ENCODE data around the gene MS4A1. TPM values are rescaled to one million over a fixed set of nuclear protein-coding genes. Genes with fewer than 3 reads are reported as not detected.

The MS4A1 gene
- total RNA-seq, 1 experiment from 2014 or later = 0.17 TPM

DNA sequence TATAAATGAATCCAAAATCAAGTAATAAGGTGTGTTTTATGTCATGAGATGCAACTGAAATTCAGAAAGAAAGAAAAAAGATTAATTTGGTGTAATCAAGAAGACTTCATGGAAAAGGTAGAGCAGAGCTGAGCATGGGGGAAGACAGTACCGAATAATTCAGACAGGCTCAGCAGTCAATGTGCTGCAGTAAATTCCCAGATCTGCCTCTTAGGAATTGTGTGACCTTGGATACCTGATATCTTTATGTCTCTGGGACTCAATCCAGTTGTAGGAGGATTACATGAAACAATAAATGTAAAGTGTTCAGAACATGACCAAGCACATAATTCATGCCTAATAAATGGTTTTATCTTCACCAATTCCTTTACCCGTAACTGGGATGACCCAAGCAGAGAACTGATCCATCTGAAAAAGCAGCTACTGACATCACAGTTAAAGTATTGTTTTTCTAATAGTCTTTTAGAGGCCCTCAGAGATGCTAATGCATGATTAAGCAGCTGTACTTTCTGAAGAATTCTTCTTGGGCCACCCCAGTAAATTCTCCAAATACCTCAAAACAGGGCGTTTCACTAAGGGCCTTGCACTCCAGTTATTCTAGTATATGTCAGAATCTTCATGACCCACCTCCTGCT lies 44.7 kb downstream of the MS4A1 start:
- Mint-ChIP-seq H3K36me3 (no peaks in the 10 kb centered on the region), H3K4me1 (peaks cover 60% of the 10 kb centered on the region), H3K4me3 (no peak overlapping the region), H3K27ac (peak overlapping the region; percentile 93), H3K9me3 (peaks cover 5% of the 10 kb centered on the region; the same call in 1 of the 2 replicates), H3K27me3 (ENCODE audit: low read depth) (no peaks in the 10 kb centered on the region)
- ATAC-seq (peak; percentile 86), DNase-seq (ENCODE audit: low spot score) (no peak)
- TF ChIP-seq SP1 (CRISPR knock-in tag; conservative IDR thresholded peaks at IDR 0.05) = no peak
- no peak for TF ChIP-seq HMGA2 (CRISPR knock-in tag; IDR thresholded peaks at IDR 0.05)
- TF ChIP-seq FOXJ3 (CRISPR knock-in tag; IDR thresholded peaks at IDR 0.05; ENCODE audit: borderline replicate concordance) = no peak
- TF ChIP-seq ZNF121 (CRISPR knock-in tag; IDR thresholded peaks at IDR 0.05) = no peak
- TF ChIP-seq, protein P1, sequence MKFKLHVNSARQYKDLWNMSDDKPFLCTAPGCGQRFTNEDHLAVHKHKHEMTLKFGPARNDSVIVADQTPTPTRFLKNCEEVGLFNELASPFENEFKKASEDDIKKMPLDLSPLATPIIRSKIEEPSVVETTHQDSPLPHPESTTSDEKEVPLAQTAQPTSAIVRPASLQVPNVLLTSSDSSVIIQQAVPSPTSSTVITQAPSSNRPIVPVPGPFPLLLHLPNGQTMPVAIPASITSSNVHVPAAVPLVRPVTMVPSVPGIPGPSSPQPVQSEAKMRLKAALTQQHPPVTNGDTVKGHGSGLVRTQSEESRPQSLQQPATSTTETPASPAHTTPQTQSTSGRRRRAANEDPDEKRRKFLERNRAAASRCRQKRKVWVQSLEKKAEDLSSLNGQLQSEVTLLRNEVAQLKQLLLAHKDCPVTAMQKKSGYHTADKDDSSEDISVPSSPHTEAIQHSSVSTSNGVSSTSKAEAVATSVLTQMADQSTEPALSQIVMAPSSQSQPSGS (CRISPR knock-in tag; IDR thresholded peaks at IDR 0.05; ENCODE audit: borderline replicate concordance, low read depth) = no peak
- no peak for TF ChIP-seq NR2C2 (CRISPR knock-in tag; IDR thresholded peaks at IDR 0.05)
- no peak for TF ChIP-seq CREB1 (CRISPR knock-in tag; IDR thresholded peaks at IDR 0.05)
- no peak for TF ChIP-seq GTF2I (CRISPR knock-in tag; conservative IDR thresholded peaks at IDR 0.05)
- CTCF ChIA-PET = interaction anchor here (0.9 to 1.3 kb wide), 3 partner anchors 113 to 155 kb away, joined by 3 to 4 read pairs (median 3); no protein-coding TSS in a partner anchor
- POLR2A ChIA-PET = no interaction called here

DNA sequence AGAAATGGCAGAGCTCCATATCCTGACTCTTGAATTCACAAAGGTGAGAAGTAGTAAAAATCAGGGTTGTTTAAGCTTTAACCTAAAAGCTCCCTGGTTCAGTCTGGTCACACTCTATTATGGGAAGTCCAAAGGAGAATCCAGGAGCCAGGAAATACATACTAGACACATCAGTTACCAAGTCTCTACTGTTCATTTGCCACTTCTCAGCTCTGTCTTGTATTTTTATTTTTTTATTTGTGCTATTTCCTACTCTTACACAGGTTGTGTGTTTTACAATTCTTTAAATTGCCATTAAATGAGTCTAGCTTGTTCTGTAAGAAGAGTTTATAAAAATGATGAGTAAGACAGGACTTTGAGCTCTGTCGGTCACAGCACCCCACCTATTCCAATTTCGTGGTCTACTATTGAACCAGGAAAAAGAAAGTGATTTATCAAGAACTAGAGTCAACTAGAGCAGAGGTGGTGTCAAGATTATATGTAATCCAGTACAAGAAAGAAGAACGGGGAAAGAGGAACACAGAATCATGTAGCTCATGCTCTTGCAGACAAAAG lies 46.7 kb downstream of the MS4A1 start:
- DNase-seq (ENCODE audit: low spot score) = no peak
- peak overlapping the region; percentile 88; the same call in 1 of the 2 replicates for H3K27ac Mint-ChIP-seq
- no peak for ATAC-seq
- H3K9me3 Mint-ChIP-seq = peaks cover 5% of the 10 kb centered on the region; the same call in 1 of the 2 replicates
- no peaks in the 10 kb centered on the region for H3K36me3 Mint-ChIP-seq
- ChIA-PET POLR2A (no interaction called here), CTCF (interaction anchor here (0.5 to 1.4 kb wide), 3 partner anchors 19 to 1331 kb away, joined by 3 to 6 read pairs (median 3); partner anchors contain the start of gene DTX4)
- peaks cover 55% of the 10 kb centered on the region for H3K4me1 Mint-ChIP-seq
- H3K27me3 Mint-ChIP-seq (ENCODE audit: low read depth) = no peaks in the 10 kb centered on the region
- TF ChIP-seq NFYB (CRISPR knock-in tag; conservative IDR thresholded peaks at IDR 0.05; ENCODE audit: low read depth) (no peak), SMAD3 (CRISPR knock-in tag; IDR thresholded peaks at IDR 0.05; ENCODE audit: borderline replicate concordance) (no peak), TEAD1 (CRISPR knock-in tag; IDR thresholded peaks at IDR 0.05) (no peak), EMX1 (CRISPR knock-in tag; IDR thresholded peaks at IDR 0.05) (no peak), ZNF138 (CRISPR knock-in tag; conservative IDR thresholded peaks at IDR 0.05) (no peak), TP53 (CRISPR knock-in tag; IDR thresholded peaks at IDR 0.05) (no peak), FOXK1 (CRISPR knock-in tag; IDR thresholded peaks at IDR 0.05) (no peak), MXD4 (CRISPR knock-in tag; IDR thresholded peaks at IDR 0.05; ENCODE audit: borderline replicate concordance) (no peak), FOXP1 (CRISPR knock-in tag; IDR thresholded peaks at IDR 0.05; ENCODE audit: borderline replicate concordance) (no peak), NR1H2 (CRISPR knock-in tag; IDR thresholded peaks at IDR 0.05) (no peak), NR2C2 (CRISPR knock-in tag; IDR thresholded peaks at IDR 0.05) (no peak), HMGA2 (CRISPR knock-in tag; IDR thresholded peaks at IDR 0.05) (no peak), ZNF317 (CRISPR knock-in tag; IDR thresholded peaks at IDR 0.05; ENCODE audit: borderline replicate concordance, low read depth) (no peak)
- TF ChIP-seq, protein P2, sequence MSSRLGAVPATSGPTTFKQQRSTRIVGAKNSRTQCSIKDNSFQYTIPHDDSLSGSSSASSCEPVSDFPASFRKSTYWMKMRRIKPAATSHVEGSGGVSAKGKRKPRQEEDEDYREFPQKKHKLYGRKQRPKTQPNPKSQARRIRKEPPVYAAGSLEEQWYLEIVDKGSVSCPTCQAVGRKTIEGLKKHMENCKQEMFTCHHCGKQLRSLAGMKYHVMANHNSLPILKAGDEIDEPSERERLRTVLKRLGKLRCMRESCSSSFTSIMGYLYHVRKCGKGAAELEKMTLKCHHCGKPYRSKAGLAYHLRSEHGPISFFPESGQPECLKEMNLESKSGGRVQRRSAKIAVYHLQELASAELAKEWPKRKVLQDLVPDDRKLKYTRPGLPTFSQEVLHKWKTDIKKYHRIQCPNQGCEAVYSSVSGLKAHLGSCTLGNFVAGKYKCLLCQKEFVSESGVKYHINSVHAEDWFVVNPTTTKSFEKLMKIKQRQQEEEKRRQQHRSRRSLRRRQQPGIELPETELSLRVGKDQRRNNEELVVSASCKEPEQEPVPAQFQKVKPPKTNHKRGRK (CRISPR knock-in tag; IDR thresholded peaks at IDR 0.05; ENCODE audit: borderline replicate concordance) = no peak
- TF ChIP-seq, protein P3, sequence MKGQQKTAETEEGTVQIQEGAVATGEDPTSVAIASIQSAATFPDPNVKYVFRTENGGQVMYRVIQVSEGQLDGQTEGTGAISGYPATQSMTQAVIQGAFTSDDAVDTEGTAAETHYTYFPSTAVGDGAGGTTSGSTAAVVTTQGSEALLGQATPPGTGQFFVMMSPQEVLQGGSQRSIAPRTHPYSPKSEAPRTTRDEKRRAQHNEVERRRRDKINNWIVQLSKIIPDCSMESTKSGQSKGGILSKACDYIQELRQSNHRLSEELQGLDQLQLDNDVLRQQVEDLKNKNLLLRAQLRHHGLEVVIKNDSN (CRISPR knock-in tag; IDR thresholded peaks at IDR 0.05) = no peak
- TF ChIP-seq, protein P4, sequence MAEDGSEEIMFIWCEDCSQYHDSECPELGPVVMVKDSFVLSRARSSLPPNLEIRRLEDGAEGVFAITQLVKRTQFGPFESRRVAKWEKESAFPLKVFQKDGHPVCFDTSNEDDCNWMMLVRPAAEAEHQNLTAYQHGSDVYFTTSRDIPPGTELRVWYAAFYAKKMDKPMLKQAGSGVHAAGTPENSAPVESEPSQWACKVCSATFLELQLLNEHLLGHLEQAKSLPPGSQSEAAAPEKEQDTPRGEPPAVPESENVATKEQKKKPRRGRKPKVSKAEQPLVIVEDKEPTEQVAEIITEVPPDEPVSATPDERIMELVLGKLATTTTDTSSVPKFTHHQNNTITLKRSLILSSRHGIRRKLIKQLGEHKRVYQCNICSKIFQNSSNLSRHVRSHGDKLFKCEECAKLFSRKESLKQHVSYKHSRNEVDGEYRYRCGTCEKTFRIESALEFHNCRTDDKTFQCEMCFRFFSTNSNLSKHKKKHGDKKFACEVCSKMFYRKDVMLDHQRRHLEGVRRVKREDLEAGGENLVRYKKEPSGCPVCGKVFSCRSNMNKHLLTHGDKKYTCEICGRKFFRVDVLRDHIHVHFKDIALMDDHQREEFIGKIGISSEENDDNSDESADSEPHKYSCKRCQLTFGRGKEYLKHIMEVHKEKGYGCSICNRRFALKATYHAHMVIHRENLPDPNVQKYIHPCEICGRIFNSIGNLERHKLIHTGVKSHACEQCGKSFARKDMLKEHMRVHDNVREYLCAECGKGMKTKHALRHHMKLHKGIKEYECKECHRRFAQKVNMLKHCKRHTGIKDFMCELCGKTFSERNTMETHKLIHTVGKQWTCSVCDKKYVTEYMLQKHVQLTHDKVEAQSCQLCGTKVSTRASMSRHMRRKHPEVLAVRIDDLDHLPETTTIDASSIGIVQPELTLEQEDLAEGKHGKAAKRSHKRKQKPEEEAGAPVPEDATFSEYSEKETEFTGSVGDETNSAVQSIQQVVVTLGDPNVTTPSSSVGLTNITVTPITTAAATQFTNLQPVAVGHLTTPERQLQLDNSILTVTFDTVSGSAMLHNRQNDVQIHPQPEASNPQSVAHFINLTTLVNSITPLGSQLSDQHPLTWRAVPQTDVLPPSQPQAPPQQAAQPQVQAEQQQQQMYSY (CRISPR knock-in tag; IDR thresholded peaks at IDR 0.05) = no peak
- TF ChIP-seq, protein P1 (CRISPR knock-in tag; IDR thresholded peaks at IDR 0.05; ENCODE audit: borderline replicate concordance, low read depth) = no peak
- H3K4me3 Mint-ChIP-seq = no peak overlapping the region
